Stomach (tissue), 19 donors: ENCODE results near the gene ATL2. TPM values are rescaled to one million over a fixed set of nuclear protein-coding genes. Genes with fewer than 3 reads are reported as not detected.
A peak's percentile ranks its signal among the peaks of the same experiment; 100 is the strongest.

Experiments
- DNase-seq, 2 donors: peaks; one replicate each; pipeline versions ENCODE4 v3.0.0 to v3.0.0-alpha.2; 2013 to 2019
- H3K27ac ChIP-seq, 5 donors: fragments of 200-600 bp in 4 of 5; sonication (generic) in 4 of 5; one replicate each; pipeline ENCODE4 v1.5.1; 2013 to 2019; ENCODE audit warnings: mild to moderate bottlenecking in 1 of 5, moderate library complexity in 1 of 5
- H3K27me3 ChIP-seq, 3 donors: fragments of 200-600 bp; sonication (generic); one replicate each; pipeline ENCODE4 v1.5.1; 2017 to 2019; ENCODE audit warnings: mixed run types in 1 of 3
- H3K36me3 ChIP-seq, 4 donors: fragments of 200-600 bp; sonication (generic); 1 replicate in 3 of 4; 2 replicates in 1 of 4; pipeline ENCODE4 v1.5.1; 2016 to 2019
- H3K4me1 ChIP-seq, 4 donors: fragments of 200-600 bp; sonication (generic); one replicate each; pipeline ENCODE4 v1.5.1; 2016 to 2019
- H3K4me3 ChIP-seq, 4 donors: fragments of 200-600 bp; sonication (generic) in 3 of 4; one replicate each; pipeline ENCODE4 v1.5.1; 2016 to 2019; ENCODE audit warnings: mild to moderate bottlenecking in 1 of 4
- H3K9me3 ChIP-seq, 4 donors: fragments of 200-600 bp; sonication (generic); one replicate each; pipeline ENCODE4 v1.5.1; 2016 to 2019
- EP300 ChIP-seq: sonication (generic); formaldehyde crosslinking; IDR thresholded peaks from one replicate; pipeline ENCODE4 v1.6.1; 2017; ENCODE audit warnings: antibody characterized with exemption
- POLR2A ChIP-seq, 4 donors: fragments of 450-650 bp; IDR thresholded peaks; one replicate each; pipeline ENCODE4 v1.6.1; 2016; ENCODE audit warnings: antibody characterized with exemption in 4 of 4, control low read depth in 2 of 4, mild to moderate bottlenecking in 1 of 4, moderate library complexity in 1 of 4
- POLR2AphosphoS5 ChIP-seq, 3 donors: sonication (generic); formaldehyde crosslinking; IDR thresholded peaks; one replicate each; pipeline ENCODE4 v1.6.1; 2016; ENCODE audit warnings: antibody characterized with exemption in 3 of 3
- WGBS, 5 donors: extraction: QIAGEN DNeasy Blood & Tissue Kit in 3 of 5; methylation state at CpG; one replicate each; pipeline versions ENCODE4 v1.1.5 to v1.1.7; 2013 to 2018; 5-methylcytosine and 5-hydroxymethylcytosine counted together
- intact Hi-C: fragments of 100-400 bp; cut with DNase I; formaldehyde crosslinking; loops from one replicate; pipeline ENCODE4 v1.15.1; 2023; ENCODE audit warnings: low total_unique reads
- long read RNA-seq, 10 donors: transcript quantifications; one replicate each; lab custom pipeline, GENCODE V29; 2026
- polyA plus RNA-seq, 3 donors: library from polyadenylated mRNA; stranded (reverse); fragments of 200-250 nt; gene quantifications; one replicate each; pipeline ENCODE4 v1.2.3, GENCODE V29; 2013
- total RNA-seq, 5 donors: library from RNA; depleted of rRNA; stranded (reverse); fragments of >200 nt; gene quantifications; one replicate each; pipeline versions ENCODE4 v1.1.0 to v1.2.3, GENCODE V29; 2014 to 2016
- TF ChIP-seq, protein P1 (sequence below), 7 experiments: fragments of 450-650 bp in 4 of 7; fragments of 200-600 bp in 3 of 7; sonication (generic) in 3 of 7; IDR thresholded peaks; one replicate each; pipeline ENCODE4 v1.5.1; 2016 to 2019; ENCODE audit warnings: antibody characterized with exemption in 7 of 7, control low read depth in 2 of 7, mild to moderate bottlenecking in 1 of 7
- donor health status: healthy with polysubstance abuse.
- donor health status: Bipolar disorder and iron deficiency.
- donor health status: healthy.

Gene ATL2
- total RNA-seq (100 to 1,000 TPM in 3 of 5 donors, 10 to 100 TPM in 2; 52.7 to 462 (median 102) TPM), polyA plus RNA-seq (10 to 100 TPM in 1 of 3 donors, 1 to 10 TPM in 2; 8.4 to 42.0 (median 8.9) TPM)
- long read RNA-seq, donor 1, partial matches to known transcripts: 6 of 10 reads
- long read RNA-seq, donor 1, other reads (novel, unspliced or antisense): 0 of 10 reads
- long read RNA-seq, donor 2, partial matches to known transcripts: 5 of 7 reads
- long read RNA-seq, donor 2, other reads (novel, unspliced or antisense): 0 of 7 reads
- long read RNA-seq, donor 3: 0 reads
- long read RNA-seq, donor 4: 0 reads
- long read RNA-seq, donor 5, partial matches to known transcripts: 10 of 13 reads
- long read RNA-seq, donor 5, other reads (novel, unspliced or antisense): 0 of 13 reads
- long read RNA-seq, donor 6: 0 reads
- long read RNA-seq, donor 7, partial matches to known transcripts: 0 of 3 reads
- long read RNA-seq, donor 7, other reads (novel, unspliced or antisense): 0 of 3 reads
- long read RNA-seq, donor 8, partial matches to known transcripts: 0 of 5 reads
- long read RNA-seq, donor 8, other reads (novel, unspliced or antisense): 0 of 5 reads
- long read RNA-seq, donor 9, partial matches to known transcripts: 0 of 6 reads
- long read RNA-seq, donor 9, other reads (novel, unspliced or antisense): 0 of 6 reads
- long read RNA-seq, donor 10, partial matches to known transcripts: 0 of 1 reads
- long read RNA-seq, donor 10, other reads (novel, unspliced or antisense): 0 of 1 reads

DNA sequence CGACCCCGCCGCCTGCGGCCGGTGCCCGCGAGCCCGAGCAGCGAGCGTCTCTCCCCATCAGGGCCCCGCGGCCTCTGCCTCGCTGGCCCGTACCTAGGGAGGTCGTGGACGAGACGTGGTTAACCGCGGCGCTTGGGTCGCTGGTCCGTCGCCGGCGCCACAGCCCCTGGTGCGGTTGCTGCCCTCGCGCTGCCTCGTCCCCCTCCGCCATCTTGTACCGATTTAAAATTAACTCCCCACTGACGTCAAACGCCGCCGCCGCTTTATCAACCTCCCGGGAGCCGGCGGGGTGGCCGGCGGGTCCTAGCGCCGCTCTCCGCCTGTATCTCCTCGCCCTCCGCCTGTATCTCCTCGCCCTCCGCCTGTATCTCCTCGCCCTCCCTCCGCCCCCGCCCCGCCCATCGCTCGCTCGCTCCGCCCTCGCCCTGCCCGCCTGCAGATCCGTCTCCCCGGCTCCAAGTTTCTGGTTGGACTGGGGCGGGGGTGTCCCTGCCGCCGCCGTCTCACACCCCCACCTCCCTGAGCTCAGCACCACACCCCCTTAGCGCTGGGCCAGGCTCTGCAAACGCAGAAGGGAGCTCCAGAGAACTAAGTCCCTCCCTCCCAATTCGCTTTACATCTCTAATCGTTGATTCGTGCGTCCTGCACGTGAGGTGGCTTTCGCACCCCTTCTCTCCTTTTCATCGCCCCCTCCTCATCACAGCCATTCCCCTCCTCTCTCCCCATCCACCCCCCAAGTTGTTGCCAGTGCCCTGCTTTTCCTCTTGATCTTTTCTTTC, at the start of gene ATL2:
TSS of gene ATL2 (minus strand) at position 224 of the 779 bp plus-strand sequence. CDS start at position 211, 13 bp downstream.
- DNase-seq: peak; percentile 97 to 99
- H3K36me3 ChIP-seq: no peaks in the 10 kb centered on the region
- no peaks in the 10 kb centered on the region for H3K27me3 ChIP-seq
- peak within 1 kb of the TSS; percentile 79 to 95 (median 86) for H3K4me3 ChIP-seq
- no peaks in the 10 kb centered on the region for H3K9me3 ChIP-seq
- TF ChIP-seq EP300: no peak
- TF ChIP-seq POLR2AphosphoS5 (IDR thresholded peaks at IDR 0.05): peak; percentile 91 to 96 (median 92)
- TF ChIP-seq, protein P1, sequence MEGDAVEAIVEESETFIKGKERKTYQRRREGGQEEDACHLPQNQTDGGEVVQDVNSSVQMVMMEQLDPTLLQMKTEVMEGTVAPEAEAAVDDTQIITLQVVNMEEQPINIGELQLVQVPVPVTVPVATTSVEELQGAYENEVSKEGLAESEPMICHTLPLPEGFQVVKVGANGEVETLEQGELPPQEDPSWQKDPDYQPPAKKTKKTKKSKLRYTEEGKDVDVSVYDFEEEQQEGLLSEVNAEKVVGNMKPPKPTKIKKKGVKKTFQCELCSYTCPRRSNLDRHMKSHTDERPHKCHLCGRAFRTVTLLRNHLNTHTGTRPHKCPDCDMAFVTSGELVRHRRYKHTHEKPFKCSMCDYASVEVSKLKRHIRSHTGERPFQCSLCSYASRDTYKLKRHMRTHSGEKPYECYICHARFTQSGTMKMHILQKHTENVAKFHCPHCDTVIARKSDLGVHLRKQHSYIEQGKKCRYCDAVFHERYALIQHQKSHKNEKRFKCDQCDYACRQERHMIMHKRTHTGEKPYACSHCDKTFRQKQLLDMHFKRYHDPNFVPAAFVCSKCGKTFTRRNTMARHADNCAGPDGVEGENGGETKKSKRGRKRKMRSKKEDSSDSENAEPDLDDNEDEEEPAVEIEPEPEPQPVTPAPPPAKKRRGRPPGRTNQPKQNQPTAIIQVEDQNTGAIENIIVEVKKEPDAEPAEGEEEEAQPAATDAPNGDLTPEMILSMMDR (IDR thresholded peaks at IDR 0.05): peak in 1 of 7 experiments; percentile 11
- peak in 2 of 4 donors; percentile 84 to 94 for TF ChIP-seq POLR2A (IDR thresholded peaks at IDR 0.05)
- peak within 1 kb of the TSS; percentile 97 to 100 (median 99) for H3K27ac ChIP-seq
- intact Hi-C loops: loop anchor here (10.0 kb wide), 1 partner anchor 52 kb away; no protein-coding TSS in a partner anchor
- 0% methylated on average over 48 to 73 of the region's 73 CpGs for WGBS, 5 donors
- peaks cover 23 to 67% (median 46%) of the 10 kb centered on the region in 4 donors for H3K4me1 ChIP-seq

DNA sequence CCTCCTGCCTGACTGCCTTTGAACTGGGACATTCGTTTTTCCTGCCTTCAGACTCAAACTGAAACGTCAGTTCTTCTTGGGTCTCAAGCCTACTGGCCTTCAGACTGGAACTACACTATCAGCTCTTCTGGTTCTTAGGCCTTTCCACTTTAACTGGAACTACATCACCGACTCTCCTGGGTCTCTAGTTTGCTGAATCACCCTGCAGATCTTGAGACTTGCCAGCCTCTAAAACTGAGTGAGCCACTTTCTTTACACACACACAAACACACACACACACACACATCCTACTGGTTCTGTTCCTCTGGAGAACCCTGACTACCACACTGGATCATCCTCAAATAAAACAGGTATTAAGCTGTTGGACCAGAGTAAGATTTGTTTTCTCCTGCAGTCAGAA, 46.7 kb upstream of the ATL2 start:
- no peaks in the 10 kb centered on the region for H3K9me3 ChIP-seq
- no peak for DNase-seq
- no peak overlapping the region for H3K27ac ChIP-seq
- H3K4me1 ChIP-seq: peaks cover 0 to 14% (median 4%) of the 10 kb centered on the region in 4 donors
- no peaks in the 10 kb centered on the region for H3K36me3 ChIP-seq
- intact Hi-C loops: no loop called here
- TF ChIP-seq POLR2A (IDR thresholded peaks at IDR 0.05) (no peak), POLR2AphosphoS5 (IDR thresholded peaks at IDR 0.05) (no peak), EP300 (no peak)
- TF ChIP-seq, protein P1 (IDR thresholded peaks at IDR 0.05): no peak
- no peak overlapping the region for H3K4me3 ChIP-seq
- WGBS, 5 donors: 49 to 75% (median 67%) methylated on average over 3 of the region's 3 CpGs
- no peaks in the 10 kb centered on the region for H3K27me3 ChIP-seq

DNA sequence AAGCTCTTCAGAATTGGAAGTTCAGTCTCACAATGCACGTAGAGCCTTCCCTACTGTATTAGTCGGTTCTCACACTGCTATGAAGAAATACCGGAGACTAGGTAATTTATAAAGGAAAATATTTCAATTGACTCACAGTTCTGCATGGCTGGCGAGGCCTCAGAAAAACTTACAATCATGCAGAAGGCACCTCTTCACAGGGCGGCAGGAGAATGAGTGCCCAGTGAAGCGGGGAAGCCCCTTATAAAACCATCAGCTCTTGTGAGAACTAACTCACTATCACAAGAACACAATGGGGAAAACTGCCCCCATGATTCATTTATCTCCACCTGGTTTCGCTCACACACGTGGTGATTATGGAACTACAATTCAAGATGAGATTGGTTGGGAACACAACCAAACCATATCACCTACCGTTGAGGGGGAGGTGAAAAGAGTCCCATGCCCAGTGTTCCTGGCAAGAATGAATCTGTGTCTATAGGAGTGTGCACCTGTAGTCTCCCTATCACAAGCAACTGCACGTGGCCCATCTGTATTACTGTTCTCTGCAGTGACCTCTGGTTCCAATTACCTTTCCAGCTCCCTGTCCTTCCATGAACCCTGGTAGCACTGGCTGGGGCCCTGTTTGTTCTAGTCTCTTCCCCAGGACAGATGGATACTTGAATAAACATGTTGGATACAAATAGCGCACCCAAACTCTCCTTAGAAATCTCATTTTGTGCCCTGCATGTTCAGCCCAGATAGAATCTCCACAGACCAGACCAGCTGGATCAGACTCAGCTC, 44.4 kb upstream of the ATL2 start:
- no peak for TF ChIP-seq EP300
- TF ChIP-seq POLR2A (IDR thresholded peaks at IDR 0.05): no peak
- TF ChIP-seq, protein P1 (IDR thresholded peaks at IDR 0.05): no peak
- TF ChIP-seq POLR2AphosphoS5 (IDR thresholded peaks at IDR 0.05): no peak
- no peak for DNase-seq
- H3K9me3 ChIP-seq: no peaks in the 10 kb centered on the region
- no peaks in the 10 kb centered on the region for H3K36me3 ChIP-seq
- no peak overlapping the region for H3K4me3 ChIP-seq
- no peaks in the 10 kb centered on the region for H3K27me3 ChIP-seq
- 78 to 83% (median 83%) methylated on average over 11 of the region's 11 CpGs for WGBS, 5 donors
- intact Hi-C loops: no loop called here
- H3K27ac ChIP-seq: no peak overlapping the region
- H3K4me1 ChIP-seq: peaks cover 0 to 21% (median 5%) of the 10 kb centered on the region in 4 donors
